Parathyroid adenoma (tissue), 2 donors: Measurements from ENCODE around the gene DUSP3.

Source experiments
- H2AFZ ChIP-seq: fragments of 300-600 bp; sonication (generic); one replicate; pipeline ENCODE4 v1.7.0; 2017; ENCODE audit warnings: antibody characterized with exemption, mild to moderate bottlenecking
- H3K27ac ChIP-seq: fragments of 300-600 bp; sonication (generic); one replicate; pipeline ENCODE4 v1.7.0; 2017
- H3K27me3 ChIP-seq: fragments of 300-600 bp; sonication (generic); one replicate; pipeline ENCODE4 v1.7.0; 2017; ENCODE audit warnings: low read length; ENCODE audit not compliant: control insufficient read depth, insufficient read depth
- H3K36me3 ChIP-seq: fragments of 300-600 bp; sonication (generic); one replicate; pipeline ENCODE4 v1.7.0; 2017; ENCODE audit warnings: low read length; ENCODE audit not compliant: control insufficient read depth, insufficient read depth
- H3K4me1 ChIP-seq: fragments of 300-600 bp; sonication (generic); one replicate; pipeline ENCODE4 v1.7.0; 2017; ENCODE audit warnings: control low read depth
- H3K4me2 ChIP-seq: fragments of 300-600 bp; sonication (generic); one replicate; pipeline ENCODE4 v1.7.0; 2017; ENCODE audit warnings: low read length
- H3K4me3 ChIP-seq: fragments of 300-600 bp; sonication (generic); one replicate; pipeline ENCODE4 v1.7.0; 2017; ENCODE audit warnings: low read depth, low read length
- H3K79me2 ChIP-seq: fragments of 300-600 bp; sonication (generic); one replicate; pipeline ENCODE4 v1.7.0; 2017; ENCODE audit warnings: control low read depth
- H3K9ac ChIP-seq: fragments of 300-600 bp; sonication (generic); one replicate; pipeline ENCODE4 v1.7.0; 2017; ENCODE audit warnings: mild to moderate bottlenecking
- H3K9me3 ChIP-seq: fragments of 300-600 bp; sonication (generic); one replicate; pipeline ENCODE4 v1.7.0; 2017; ENCODE audit warnings: low read length; ENCODE audit not compliant: control insufficient read depth
- CTCF ChIP-seq: fragments of 300-600 bp; sonication (generic); IDR thresholded peaks from one replicate; pipeline ENCODE4 v1.7.0; 2017; ENCODE audit warnings: antibody characterized with exemption, mild to moderate bottlenecking
- donor health status: primary hyperparathyroidism.

The DUSP3 gene

GRCh38 chr17:43741636-43742035, 37.1 kb downstream of the DUSP3 start:
- Histone ChIP-seq H3K4me3 (no peak overlapping the region), H3K27me3 (no peaks in the 10 kb centered on the region), H3K4me1 (no peaks in the 10 kb centered on the region), H2AFZ (no peak overlapping the region), H3K9ac (no peak overlapping the region), H3K79me2 (no peaks in the 10 kb centered on the region), H3K36me3 (no peaks in the 10 kb centered on the region), H3K4me2 (no peak overlapping the region), H3K27ac (no peak overlapping the region), H3K9me3 (no peaks in the 10 kb centered on the region)
- TF ChIP-seq CTCF = no peak

DNA sequence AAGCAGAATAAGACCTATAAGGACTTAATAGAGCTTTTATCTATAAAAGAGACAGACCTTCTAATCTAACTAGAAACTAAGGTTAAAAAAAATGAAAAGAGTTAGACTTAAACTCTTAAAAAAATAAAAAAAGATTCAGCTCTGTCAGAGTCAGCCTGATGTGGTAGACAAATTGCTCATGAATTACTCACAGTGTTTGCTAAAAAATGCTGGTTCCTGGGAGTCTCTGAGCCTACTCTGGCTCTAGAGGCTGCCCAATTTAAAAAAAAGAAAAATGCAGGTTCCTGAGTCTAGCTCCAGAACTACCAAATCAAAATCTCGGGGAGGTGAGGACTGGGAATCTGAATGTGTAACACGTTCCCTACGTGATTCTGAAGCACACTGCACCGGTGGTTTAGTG, 38.2 kb downstream of the DUSP3 start:
- Histone ChIP-seq H3K4me3 (no peak overlapping the region), H3K9ac (no peak overlapping the region), H3K27me3 (no peaks in the 10 kb centered on the region), H3K9me3 (no peaks in the 10 kb centered on the region), H3K27ac (no peak overlapping the region), H3K36me3 (no peaks in the 10 kb centered on the region), H2AFZ (no peak overlapping the region), H3K79me2 (no peaks in the 10 kb centered on the region), H3K4me1 (no peaks in the 10 kb centered on the region), H3K4me2 (no peak overlapping the region)
- no peak for TF ChIP-seq CTCF

- H3K4me3 ChIP-seq = no peak overlapping the region
- no peak overlapping the region for H2AFZ ChIP-seq
- H3K27ac ChIP-seq = no peak overlapping the region
- H3K9me3 ChIP-seq = no peaks in the 10 kb centered on the region
- H3K27me3 ChIP-seq = no peaks in the 10 kb centered on the region
- no peaks in the 10 kb centered on the region for H3K4me1 ChIP-seq
- H3K36me3 ChIP-seq = no peaks in the 10 kb centered on the region
- H3K9ac ChIP-seq = no peak overlapping the region
- no peaks in the 10 kb centered on the region for H3K79me2 ChIP-seq
- TF ChIP-seq CTCF = no peak
- H3K4me2 ChIP-seq = no peak overlapping the region
These were observed 41.1 kb downstream of the DUSP3 start for GRCh38 chr17:43737722-43738121.

DNA sequence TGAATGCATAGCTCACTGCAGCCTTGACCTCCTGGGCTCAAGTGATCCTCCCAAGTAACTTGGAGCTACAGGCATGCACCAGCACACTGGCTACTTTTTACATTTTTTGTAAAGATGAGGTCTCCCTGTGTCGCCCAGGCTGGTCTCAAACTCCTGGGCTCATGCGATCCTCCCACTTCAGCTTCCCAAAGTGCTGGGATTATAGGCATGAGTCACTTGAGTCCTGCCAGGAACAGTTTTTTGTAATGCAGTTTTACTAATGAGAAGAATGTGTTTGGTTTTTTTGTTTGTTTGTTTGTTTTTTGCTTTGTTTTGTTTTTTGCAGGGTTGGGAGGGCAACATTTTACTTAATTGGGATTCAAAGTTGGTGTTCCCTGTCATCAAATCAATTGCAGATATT, 42.4 kb downstream of the DUSP3 start:
- Histone ChIP-seq H3K27me3 (no peaks in the 10 kb centered on the region), H2AFZ (no peak overlapping the region), H3K79me2 (no peaks in the 10 kb centered on the region), H3K9me3 (no peaks in the 10 kb centered on the region), H3K9ac (no peak overlapping the region), H3K4me1 (no peaks in the 10 kb centered on the region), H3K4me3 (no peak overlapping the region), H3K36me3 (no peaks in the 10 kb centered on the region), H3K4me2 (no peak overlapping the region), H3K27ac (no peak overlapping the region)
- no peak for TF ChIP-seq CTCF

DNA sequence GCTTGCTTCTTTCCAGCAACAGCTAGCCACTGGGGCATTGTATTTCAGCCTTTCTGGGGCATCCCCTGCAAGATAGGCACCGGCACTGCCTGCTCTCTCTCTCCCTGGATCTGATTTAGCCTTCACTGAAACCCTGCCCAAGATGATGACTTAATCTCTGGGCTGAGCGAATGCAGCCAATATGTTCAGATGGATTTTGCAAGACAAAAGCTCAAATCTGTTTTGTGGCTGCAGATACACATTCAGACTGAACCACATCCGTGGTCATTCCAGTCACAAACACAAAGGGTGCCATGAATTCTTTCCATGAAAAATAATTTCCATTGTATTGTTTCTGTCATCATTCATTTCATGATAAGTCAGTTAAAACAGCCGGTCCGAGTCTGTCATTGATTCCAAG, 44.4 kb downstream of the DUSP3 start:
- Histone ChIP-seq H3K9ac (no peak overlapping the region), H3K79me2 (no peaks in the 10 kb centered on the region), H3K4me3 (no peak overlapping the region), H3K4me2 (no peak overlapping the region), H2AFZ (no peak overlapping the region), H3K27me3 (no peaks in the 10 kb centered on the region), H3K36me3 (no peaks in the 10 kb centered on the region), H3K9me3 (no peaks in the 10 kb centered on the region), H3K4me1 (no peaks in the 10 kb centered on the region), H3K27ac (no peak overlapping the region)
- TF ChIP-seq CTCF = no peak
